Right lobe of liver (tissue), 6 donors: ENCODE measurements around the gene ITGA5. TPM values are rescaled to one million over a fixed set of nuclear protein-coding genes. Genes with fewer than 3 reads are reported as not detected.

ENCODE experiments used
- ATAC-seq, 4 donors: fragments of 200-7000 bp; cut with Tn5 transposase; one replicate each; pipeline ENCODE4 v1.9.1; 2020; ENCODE audit warnings: mild to moderate bottlenecking in 4 of 4, moderate library complexity in 4 of 4
- DNase-seq, 3 donors: peaks; one replicate each; pipeline ENCODE4 v3.0.0-alpha.2; 2020
- H3K27ac ChIP-seq, 3 donors: fragments of 200-600 bp; one replicate each; pipeline ENCODE4 v1.8.0; 2022
- H3K27me3 ChIP-seq, 2 donors: fragments of 200-600 bp; one replicate each; pipeline ENCODE4 v1.8.0; 2022
- H3K36me3 ChIP-seq, 4 donors: fragments of 200-600 bp; sonication (generic) in 1 of 4; one replicate each; pipeline versions ENCODE4 v1.5.1 to v1.8.0; 2017 to 2022; ENCODE audit warnings: control low read depth in 1 of 4
- H3K4me1 ChIP-seq, 4 donors: fragments of 200-600 bp; sonication (generic) in 1 of 4; one replicate each; pipeline versions ENCODE4 v1.5.1 to v1.8.0; 2017 to 2022; ENCODE audit warnings: control low read depth in 1 of 4
- H3K4me3 ChIP-seq, 3 donors: fragments of 200-600 bp; one replicate each; pipeline ENCODE4 v1.8.0; 2022
- H3K9me3 ChIP-seq, 4 donors: fragments of 200-600 bp; sonication (generic) in 1 of 4; one replicate each; pipeline versions ENCODE4 v1.5.1 to v1.8.0; 2017 to 2022; ENCODE audit warnings: control low read depth in 1 of 4
- CTCF ChIP-seq, 4 donors: fragments of 200-600 bp in 3 of 4; fragments of 450-650 bp in 1 of 4; IDR thresholded peaks; one replicate each; pipeline versions ENCODE4 v1.5.1 to v1.8.0; 2016 to 2022; ENCODE audit warnings: antibody characterized with exemption in 4 of 4, mild to moderate bottlenecking in 2 of 4
- POLR2A ChIP-seq: fragments of 450-650 bp; IDR thresholded peaks from one replicate; pipeline ENCODE4 v1.6.1; 2017; ENCODE audit warnings: antibody characterized with exemption, mild to moderate bottlenecking
- WGBS: methylation state at CpG from one replicate; pipeline ENCODE4 v1.1.6; 2018; ENCODE audit warnings: low coverage, low lambda C conversion rate; ENCODE audit not compliant: insufficient coverage; ENCODE audit errors: missing lambda C conversion rate; 5-methylcytosine and 5-hydroxymethylcytosine counted together
- intact Hi-C, 2 donors: fragments of 100-400 bp; cut with DNase I; formaldehyde crosslinking; loops; one replicate each; pipeline versions ENCODE4 v1.11.2 to v1.14.1; 2022
- total RNA-seq, 6 experiments: library from RNA; depleted of rRNA in 2 of 6; stranded (reverse); fragments of >200 nt in 2 of 6; fragmentation: NEBNext Ultra II Directional in 3 of 6; extraction: Animal tissue kit (Norgen Biotek cat#: 25700) in 3 of 6; gene quantifications; one replicate each; pipeline versions ENCODE4 v1.1.0 to v1.2.4, GENCODE V29; 2016 to 2023
- donor health status: DM: no; HTN: yes; CAD: no.
- donor health status: DM: no; HTN: no; CAD: no.
- donor health status: DM: no; HTN: no; CAD: no.
- donor health status: DM: no; HTN: yes; CAD: no.
- donor health status: DM: no; HTN: yes; CAD: no.

The ITGA5 gene
- total RNA-seq, 6 experiments from 2014 or later, result 31.2 to 75.6 (median 35.5) TPM

- DNase-seq (peak; percentile 55 to 81 (median 73)), ATAC-seq (peak; percentile 5 to 32 (median 20))
- Histone ChIP-seq H3K9me3 (no peaks in the 10 kb centered on the region), H3K27ac (peak overlapping the region; percentile 79 to 89 (median 80)), H3K27me3 (no peaks in the 10 kb centered on the region), H3K4me3 (no peak overlapping the region), H3K36me3 (peaks cover 0 to 16% (median 4%) of the 10 kb centered on the region in 4 donors), H3K4me1 (peaks cover 0 to 49% (median 28%) of the 10 kb centered on the region in 4 donors)
- whole genome bisulfite sequencing, result 20% methylated on average over 6 of the region's 9 CpGs
- TF ChIP-seq CTCF (IDR thresholded peaks at IDR 0.05) (no peak), POLR2A (no peak)
- intact Hi-C loops, result no loop called here
Measured at GRCh38 chr12:54413284-54414190, 5.5 kb downstream of the ITGA5 start.

GRCh38 chr12:54412786-54413185 lies 6.3 kb downstream of the ITGA5 start:
- no peak for TF ChIP-seq POLR2A
- TF ChIP-seq CTCF (IDR thresholded peaks at IDR 0.05), result no peak
- Histone ChIP-seq H3K27ac (peak overlapping the region; percentile 79 to 89 (median 80)), H3K36me3 (peaks cover 0 to 23% (median 8%) of the 10 kb centered on the region in 4 donors), H3K4me3 (no peak overlapping the region), H3K4me1 (peaks cover 0 to 49% (median 28%) of the 10 kb centered on the region in 4 donors), H3K27me3 (no peaks in the 10 kb centered on the region), H3K9me3 (no peaks in the 10 kb centered on the region)
- intact Hi-C loops, result no loop called here
- 19% methylated on average over 2 of the region's 3 CpGs for whole genome bisulfite sequencing
- ATAC-seq (peak in 3 of 4 donors; percentile 15 to 45 (median 31)), DNase-seq (peak in 2 of 3 donors; percentile 70 to 82)

- intact Hi-C loops, result no loop called here
- Histone ChIP-seq H3K4me3 (no peak overlapping the region), H3K36me3 (peaks cover 0 to 28% (median 10%) of the 10 kb centered on the region in 4 donors), H3K9me3 (no peaks in the 10 kb centered on the region), H3K27ac (peak overlapping the region; percentile 79 to 89 (median 80)), H3K4me1 (peaks cover 0 to 49% (median 28%) of the 10 kb centered on the region in 4 donors), H3K27me3 (no peaks in the 10 kb centered on the region)
- DNase-seq (no peak), ATAC-seq (no peak)
- 83% methylated on average over 1 of the region's 4 CpGs for WGBS
- TF ChIP-seq CTCF (IDR thresholded peaks at IDR 0.05), result no peak
- no peak for TF ChIP-seq POLR2A
Measured at GRCh38 chr12:54412348-54412747, 6.7 kb downstream of the ITGA5 start.

GRCh38 chr12:54411391-54412241 lies 7.5 kb downstream of the ITGA5 start:
- WGBS, result 62% methylated on average over 2 of the region's 10 CpGs
- Histone ChIP-seq H3K36me3 (peaks cover 0 to 35% (median 14%) of the 10 kb centered on the region in 4 donors), H3K27me3 (no peaks in the 10 kb centered on the region), H3K9me3 (no peaks in the 10 kb centered on the region), H3K27ac (peak overlapping the region; percentile 79 to 89 (median 80)), H3K4me3 (no peak overlapping the region), H3K4me1 (peaks cover 0 to 44% (median 25%) of the 10 kb centered on the region in 4 donors)
- DNase-seq (peak in 2 of 3 donors; percentile 61 to 71), ATAC-seq (peak in 3 of 4 donors; percentile 22 to 31 (median 26))
- intact Hi-C loops, result no loop called here
- TF ChIP-seq POLR2A (no peak), CTCF (IDR thresholded peaks at IDR 0.05) (no peak)
